OCI-LY1 (cell line): ENCODE measurements around the gene HIBADH.

Experiments
- EZH2 ChIP-seq: fragments of 200-600 bp; sonication (generic), shearing (Covaris generic); IDR thresholded peaks from 2 replicates; pipeline ENCODE4 v1.8.0; 2017; ENCODE audit warnings: borderline replicate concordance, mixed run types, mild to moderate bottlenecking, antibody characterized with exemption, low read length, moderate library complexity, mixed read lengths
- TF ChIP-seq, protein P1 (sequence below): fragments of 200-600 bp; sonication (generic), shearing (Covaris generic); IDR thresholded peaks from 2 replicates; pipeline ENCODE4 v1.5.1; 2017; ENCODE audit warnings: mild to moderate bottlenecking, antibody characterized with exemption, low read length, moderate library complexity, mixed read lengths

GRCh38 chr7:27611059-27611458 is 51.6 kb downstream of the HIBADH start:
- TF ChIP-seq, protein P1, sequence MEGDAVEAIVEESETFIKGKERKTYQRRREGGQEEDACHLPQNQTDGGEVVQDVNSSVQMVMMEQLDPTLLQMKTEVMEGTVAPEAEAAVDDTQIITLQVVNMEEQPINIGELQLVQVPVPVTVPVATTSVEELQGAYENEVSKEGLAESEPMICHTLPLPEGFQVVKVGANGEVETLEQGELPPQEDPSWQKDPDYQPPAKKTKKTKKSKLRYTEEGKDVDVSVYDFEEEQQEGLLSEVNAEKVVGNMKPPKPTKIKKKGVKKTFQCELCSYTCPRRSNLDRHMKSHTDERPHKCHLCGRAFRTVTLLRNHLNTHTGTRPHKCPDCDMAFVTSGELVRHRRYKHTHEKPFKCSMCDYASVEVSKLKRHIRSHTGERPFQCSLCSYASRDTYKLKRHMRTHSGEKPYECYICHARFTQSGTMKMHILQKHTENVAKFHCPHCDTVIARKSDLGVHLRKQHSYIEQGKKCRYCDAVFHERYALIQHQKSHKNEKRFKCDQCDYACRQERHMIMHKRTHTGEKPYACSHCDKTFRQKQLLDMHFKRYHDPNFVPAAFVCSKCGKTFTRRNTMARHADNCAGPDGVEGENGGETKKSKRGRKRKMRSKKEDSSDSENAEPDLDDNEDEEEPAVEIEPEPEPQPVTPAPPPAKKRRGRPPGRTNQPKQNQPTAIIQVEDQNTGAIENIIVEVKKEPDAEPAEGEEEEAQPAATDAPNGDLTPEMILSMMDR = no peak
- no peak for TF ChIP-seq EZH2
